ENCODE data around the gene CYFIP2. TPM values are rescaled to one million over a fixed set of nuclear protein-coding genes. Genes with fewer than 3 reads are reported as not detected.

CYFIP2 gene
- total and polyA plus RNA-seq, 8 donors = 14.8 to 162 (median 24.4) TPM

DNA sequence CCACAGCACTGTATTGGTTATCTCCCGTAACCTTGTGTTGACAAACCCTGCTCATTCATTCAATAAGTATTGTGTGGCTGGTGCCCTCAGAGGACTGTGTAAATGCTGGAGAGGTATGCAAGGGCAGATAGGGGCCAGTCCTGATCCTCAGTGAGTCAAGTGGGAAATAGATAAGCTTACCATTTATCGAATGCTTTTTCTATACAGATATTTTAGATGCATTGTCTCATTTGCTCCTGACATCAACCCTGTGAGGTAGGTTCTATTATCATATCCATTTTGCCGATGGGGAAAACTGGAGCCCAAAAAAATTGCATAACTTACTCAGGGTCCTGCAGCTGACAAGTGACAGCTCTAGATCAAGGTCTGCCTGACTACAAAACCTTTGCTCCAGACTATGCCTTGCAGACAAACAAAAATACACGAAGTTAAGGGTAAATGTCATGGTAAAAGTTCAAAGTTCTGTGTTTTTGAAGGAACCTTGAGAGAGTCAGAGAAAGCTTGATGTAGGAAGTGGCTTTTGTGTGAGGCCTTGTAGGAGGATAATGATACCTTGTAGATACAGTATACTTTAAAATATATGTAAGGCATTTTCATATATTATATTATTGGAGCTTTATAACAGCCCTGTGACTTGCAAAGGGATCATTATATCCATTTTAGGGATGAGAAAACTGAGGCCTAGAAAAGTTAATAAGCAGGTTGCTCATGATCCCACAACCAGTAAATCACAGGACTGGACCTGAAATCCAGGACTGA is 22.7 kb downstream of the CYFIP2 start:
- Histone ChIP-seq H3K9me3 (no peaks in the 10 kb centered on the region), H3K36me3 (peaks cover 5 to 20% (median 7%) of the 10 kb centered on the region in 4 donors), H3K27ac (peak overlapping the region in 1 of 5 donors; percentile 3), H3K4me1 (peaks cover 0 to 32% (median 15%) of the 10 kb centered on the region in 4 donors), H3K4me3 (no peak overlapping the region), H3K27me3 (no peaks in the 10 kb centered on the region)
- TF ChIP-seq EP300 (IDR thresholded peaks at IDR 0.05) = no peak
- no peak for TF ChIP-seq POLR2A (IDR thresholded peaks at IDR 0.05)
- TF ChIP-seq, protein P1, sequence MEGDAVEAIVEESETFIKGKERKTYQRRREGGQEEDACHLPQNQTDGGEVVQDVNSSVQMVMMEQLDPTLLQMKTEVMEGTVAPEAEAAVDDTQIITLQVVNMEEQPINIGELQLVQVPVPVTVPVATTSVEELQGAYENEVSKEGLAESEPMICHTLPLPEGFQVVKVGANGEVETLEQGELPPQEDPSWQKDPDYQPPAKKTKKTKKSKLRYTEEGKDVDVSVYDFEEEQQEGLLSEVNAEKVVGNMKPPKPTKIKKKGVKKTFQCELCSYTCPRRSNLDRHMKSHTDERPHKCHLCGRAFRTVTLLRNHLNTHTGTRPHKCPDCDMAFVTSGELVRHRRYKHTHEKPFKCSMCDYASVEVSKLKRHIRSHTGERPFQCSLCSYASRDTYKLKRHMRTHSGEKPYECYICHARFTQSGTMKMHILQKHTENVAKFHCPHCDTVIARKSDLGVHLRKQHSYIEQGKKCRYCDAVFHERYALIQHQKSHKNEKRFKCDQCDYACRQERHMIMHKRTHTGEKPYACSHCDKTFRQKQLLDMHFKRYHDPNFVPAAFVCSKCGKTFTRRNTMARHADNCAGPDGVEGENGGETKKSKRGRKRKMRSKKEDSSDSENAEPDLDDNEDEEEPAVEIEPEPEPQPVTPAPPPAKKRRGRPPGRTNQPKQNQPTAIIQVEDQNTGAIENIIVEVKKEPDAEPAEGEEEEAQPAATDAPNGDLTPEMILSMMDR (IDR thresholded peaks at IDR 0.05) = no peak
- no peak for TF ChIP-seq POLR2AphosphoS5 (IDR thresholded peaks at IDR 0.05)
- DNase-seq = no peak
- intact Hi-C loops (cut with DNase I; ENCODE audit: low total_unique reads) = no loop called here
- 41 to 64% (median 47%) methylated on average over 4 of the region's 4 CpGs for WGBS, 5 donors

DNA sequence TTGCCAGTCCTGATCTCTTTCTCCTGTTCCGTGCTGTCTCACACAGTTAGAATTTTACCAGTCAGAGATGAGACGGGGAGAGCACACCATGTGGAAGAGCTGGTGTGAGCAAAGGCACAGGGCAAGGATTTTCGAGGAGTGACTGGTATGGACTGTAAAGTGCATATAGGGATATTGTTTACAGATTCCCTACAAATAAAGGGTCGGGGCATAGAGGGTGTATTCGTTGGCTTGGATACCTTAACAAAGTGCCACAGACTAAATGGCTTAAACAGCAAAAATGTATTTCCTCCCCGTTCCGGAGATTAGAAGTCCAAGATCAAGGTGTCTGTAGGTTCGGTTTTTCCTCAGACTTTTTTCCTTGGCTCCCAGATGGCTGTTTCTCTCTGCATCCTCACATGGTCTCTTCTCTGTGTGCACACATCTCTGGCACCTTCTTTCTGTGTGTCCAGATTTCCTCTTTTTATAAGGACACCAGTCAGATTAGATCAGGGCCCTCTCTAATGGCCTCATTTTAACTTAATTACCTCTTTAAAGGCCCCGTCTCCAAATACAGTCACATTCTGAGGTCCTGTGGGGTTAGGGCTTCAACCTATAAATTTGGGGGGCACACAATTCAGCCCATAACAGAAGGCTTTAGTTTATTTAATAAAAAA is 23.4 kb downstream of the CYFIP2 start:
- TF ChIP-seq, protein P1 (IDR thresholded peaks at IDR 0.05) = no peak
- TF ChIP-seq POLR2A (IDR thresholded peaks at IDR 0.05) (no peak), EP300 (IDR thresholded peaks at IDR 0.05) (no peak), POLR2AphosphoS5 (IDR thresholded peaks at IDR 0.05) (no peak)
- intact Hi-C loops (cut with DNase I; ENCODE audit: low total_unique reads) = no loop called here
- DNase-seq = no peak
- 88 to 93% (median 91%) methylated on average over 9 of the region's 9 CpGs for WGBS, 5 donors
- no peaks in the 10 kb centered on the region for H3K9me3 ChIP-seq
- H3K27me3 ChIP-seq = no peaks in the 10 kb centered on the region
- peaks cover 0 to 28% (median 15%) of the 10 kb centered on the region in 4 donors for H3K4me1 ChIP-seq
- H3K27ac ChIP-seq = no peak overlapping the region
- peaks cover 5 to 20% (median 7%) of the 10 kb centered on the region in 4 donors for H3K36me3 ChIP-seq
- H3K4me3 ChIP-seq = no peak overlapping the region

DNA sequence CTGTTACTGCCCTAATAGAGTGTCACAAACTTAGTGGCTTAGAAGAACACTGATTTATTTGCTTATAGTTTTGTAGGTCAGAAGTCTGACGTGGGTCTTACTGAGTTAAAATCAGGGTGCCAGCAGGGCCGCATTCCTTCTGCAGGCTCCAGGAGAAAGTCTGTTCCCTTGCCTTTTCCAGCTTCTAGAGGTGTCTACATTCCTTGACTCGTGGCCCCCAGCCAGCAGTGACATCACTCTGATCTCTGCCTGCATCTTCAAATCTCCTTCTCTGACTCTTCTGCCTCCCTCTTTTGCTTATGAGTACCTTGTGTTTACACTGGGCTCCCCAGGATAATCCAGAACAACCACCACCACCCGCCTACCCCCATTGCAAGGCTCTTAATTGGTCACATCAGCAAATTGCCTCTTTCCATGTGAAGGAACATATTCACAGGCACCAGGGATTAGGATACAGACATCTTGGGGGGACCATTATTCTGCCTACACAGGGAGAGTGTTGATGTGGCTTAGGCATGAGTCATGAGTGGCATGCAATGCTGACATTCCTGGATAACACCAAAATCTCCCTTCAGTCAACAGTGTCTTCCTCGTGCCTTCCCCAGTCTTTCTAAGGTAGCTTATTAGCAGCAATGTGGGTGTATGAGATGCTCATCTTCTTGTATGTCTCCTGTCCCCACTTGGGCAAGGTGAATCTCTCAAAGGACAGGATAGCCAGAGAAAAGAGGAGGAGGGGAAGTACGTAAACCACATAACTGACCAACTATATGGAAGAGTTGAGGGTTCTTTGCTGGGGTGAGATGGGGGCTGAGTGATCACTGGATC is 24.4 kb downstream of the CYFIP2 start:
- 66 to 87% (median 79%) methylated on average over 6 of the region's 6 CpGs for WGBS, 5 donors
- intact Hi-C loops (cut with DNase I; ENCODE audit: low total_unique reads) = no loop called here

DNA sequence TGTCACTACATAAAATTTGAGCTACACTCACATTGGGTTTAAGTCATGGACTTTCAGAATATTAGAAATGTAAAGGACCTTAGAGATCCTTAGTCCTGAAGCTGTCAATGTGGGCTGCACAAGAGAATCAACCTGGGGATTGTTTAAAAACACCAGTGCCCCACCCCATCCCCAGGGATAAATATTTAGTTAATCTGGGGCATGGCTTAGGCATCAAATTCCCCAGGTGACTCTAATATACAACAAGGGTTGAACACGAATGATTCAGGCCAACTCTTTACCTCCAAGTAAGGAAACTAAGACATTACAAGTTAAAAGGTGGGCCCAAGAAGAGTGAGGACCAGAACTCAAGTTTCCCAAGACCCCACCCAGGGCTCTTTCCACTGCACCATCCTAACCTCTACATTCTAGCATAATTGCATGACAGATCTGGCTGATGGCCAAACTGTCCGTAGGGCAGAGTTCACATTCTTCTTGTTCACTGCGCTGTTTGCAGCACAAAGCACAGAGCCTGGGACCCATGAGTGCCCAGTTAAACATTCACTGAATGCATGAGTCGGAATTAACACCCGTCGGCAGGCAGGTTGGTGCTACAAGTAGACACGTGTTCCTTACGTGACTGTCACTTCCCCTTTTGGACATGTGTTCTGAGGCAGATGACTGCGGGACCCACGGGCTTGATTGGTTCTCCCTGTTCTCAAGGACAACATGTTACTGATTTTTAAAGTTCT is 25.2 kb downstream of the CYFIP2 start:
- WGBS, 5 donors = 22 to 50% (median 33%) methylated on average over 10 of the region's 10 CpGs

More for the DNA sequence above, 24.4 kb downstream of the CYFIP2 start:
- H3K27ac ChIP-seq = peak overlapping the region in 1 of 5 donors; percentile 17
- H3K27me3 ChIP-seq = no peaks in the 10 kb centered on the region
- TF ChIP-seq POLR2AphosphoS5 (IDR thresholded peaks at IDR 0.05) = no peak
- TF ChIP-seq EP300 (IDR thresholded peaks at IDR 0.05) = no peak
- no peaks in the 10 kb centered on the region for H3K9me3 ChIP-seq
- no peak overlapping the region for H3K4me3 ChIP-seq
- peaks cover 5 to 20% (median 10%) of the 10 kb centered on the region in 4 donors for H3K36me3 ChIP-seq
- peaks cover 0 to 24% (median 11%) of the 10 kb centered on the region in 4 donors for H3K4me1 ChIP-seq
- no peak for DNase-seq

More for the DNA sequence above, 25.2 kb downstream of the CYFIP2 start:
- no peak for TF ChIP-seq EP300 (IDR thresholded peaks at IDR 0.05)
- no peak for TF ChIP-seq POLR2AphosphoS5 (IDR thresholded peaks at IDR 0.05)
- no peak for TF ChIP-seq POLR2A (IDR thresholded peaks at IDR 0.05)
- TF ChIP-seq, protein P1 (IDR thresholded peaks at IDR 0.05) = no peak
- DNase-seq = peak; percentile 51 to 85
- Histone ChIP-seq H3K27me3 (no peaks in the 10 kb centered on the region), H3K9me3 (no peaks in the 10 kb centered on the region), H3K27ac (peak overlapping the region in 2 of 5 donors; percentile 17 to 33), H3K4me3 (no peak overlapping the region), H3K36me3 (peaks cover 5 to 20% (median 12%) of the 10 kb centered on the region in 4 donors), H3K4me1 (peaks cover 0 to 19% (median 11%) of the 10 kb centered on the region in 4 donors)
- intact Hi-C loops (cut with DNase I; ENCODE audit: low total_unique reads) = no loop called here

Measured in stomach (tissue), 9 donors.